ENCODE results near the gene LRRC3C. TPM values are rescaled to one million over a fixed set of nuclear protein-coding genes. Genes with fewer than 3 reads are reported as not detected.

LRRC3C gene
- total RNA-seq, 1 experiment from 2014 or later = not detected

GRCh38 chr17:39927929-39928857 lies 661 bp downstream of the LRRC3C start:
- intact Hi-C loops (cut with micrococcal nuclease; ENCODE audit: unreplicated experiment) = loop anchor here (1.0 to 10.0 kb wide), 4 partner anchors 222 to 489 kb away; partner anchors contain the start of genes CDC6, PGAP3 and TOP2A
- TF ChIP-seq CTCF (IDR thresholded peaks at IDR 0.05; ENCODE audit: unreplicated experiment) = no peak
- CTCF ChIA-PET = interaction anchor here (0.5 to 109.6 kb wide), 65 partner anchors 8 to 1751 kb away, joined by 3 to 8195 read pairs (median 8); partner anchors contain the start of genes CSF3, ERBB2, GRB7 and GSDMA
- peaks cover 65% of the 10 kb centered on the region for H3K36me3 Mint-ChIP-seq (ENCODE audit: insufficient read depth, unreplicated experiment)
- peaks cover 60% of the 10 kb centered on the region for H3K4me1 Mint-ChIP-seq (ENCODE audit: low read depth, unreplicated experiment)
- peak overlapping the region; percentile 66 for H3K27ac Mint-ChIP-seq (ENCODE audit: unreplicated experiment)
- no peak for DNase-seq
- TSS peak; percentile 84 for BruUV-seq (replicated peaks)
- peak overlapping the region; percentile 74 for H3K4me3 Mint-ChIP-seq (ENCODE audit: low read depth, unreplicated experiment)
- no peaks in the 10 kb centered on the region for H3K9me3 Mint-ChIP-seq (ENCODE audit: low read depth, unreplicated experiment)
- H3K27me3 Mint-ChIP-seq (ENCODE audit: unreplicated experiment) = peaks cover 1% of the 10 kb centered on the region

GRCh38 chr17:39928858-39929645 lies 1.5 kb downstream of the LRRC3C start:
- H3K27me3 Mint-ChIP-seq (ENCODE audit: unreplicated experiment) = peaks cover 10% of the 10 kb centered on the region
- peaks cover 57% of the 10 kb centered on the region for H3K36me3 Mint-ChIP-seq (ENCODE audit: insufficient read depth, unreplicated experiment)
- peaks cover 57% of the 10 kb centered on the region for H3K4me1 Mint-ChIP-seq (ENCODE audit: low read depth, unreplicated experiment)
- CTCF ChIA-PET = interaction anchor here (0.7 to 109.6 kb wide), 53 partner anchors 7 to 877 kb away, joined by 3 to 8195 read pairs (median 9); partner anchors contain the start of genes CSF3, ERBB2, GRB7 and GSDMA
- DNase-seq = no peak
- H3K27ac Mint-ChIP-seq (ENCODE audit: unreplicated experiment) = peak overlapping the region; percentile 66
- TF ChIP-seq CTCF (IDR thresholded peaks at IDR 0.05; ENCODE audit: unreplicated experiment) = no peak
- intact Hi-C loops (cut with micrococcal nuclease; ENCODE audit: unreplicated experiment) = loop anchor here (1.0 to 10.0 kb wide), 13 partner anchors 20 to 488 kb away; partner anchors contain the start of genes CDC6, PSMD3, STARD3 and TOP2A
- no TSS peak for BruUV-seq (replicated peaks)
- H3K4me3 Mint-ChIP-seq (ENCODE audit: low read depth, unreplicated experiment) = peak overlapping the region; percentile 74
- H3K9me3 Mint-ChIP-seq (ENCODE audit: low read depth, unreplicated experiment) = no peaks in the 10 kb centered on the region

- H3K4me3 Mint-ChIP-seq (ENCODE audit: low read depth, unreplicated experiment) = peak overlapping the region; percentile 74
- H3K36me3 Mint-ChIP-seq (ENCODE audit: insufficient read depth, unreplicated experiment) = peaks cover 49% of the 10 kb centered on the region
- H3K27ac Mint-ChIP-seq (ENCODE audit: unreplicated experiment) = peak overlapping the region; percentile 66
- BruUV-seq (replicated peaks) = no TSS peak
- H3K4me1 Mint-ChIP-seq (ENCODE audit: low read depth, unreplicated experiment) = peaks cover 50% of the 10 kb centered on the region
- peaks cover 17% of the 10 kb centered on the region for H3K27me3 Mint-ChIP-seq (ENCODE audit: unreplicated experiment)
- peak; percentile 94 for DNase-seq
- TF ChIP-seq CTCF (IDR thresholded peaks at IDR 0.05; ENCODE audit: unreplicated experiment) = no peak
- intact Hi-C loops (cut with micrococcal nuclease; ENCODE audit: unreplicated experiment) = loop anchor here (1.0 to 10.0 kb wide), 13 partner anchors 19 to 487 kb away; partner anchors contain the start of genes CDC6, PSMD3, STARD3 and TOP2A
- CTCF ChIA-PET = interaction anchor here (0.6 to 109.6 kb wide), 52 partner anchors 3 to 765 kb away, joined by 3 to 8195 read pairs (median 10); partner anchors contain the start of genes CSF3, ERBB2, GRB7 and GSDMA
- H3K9me3 Mint-ChIP-seq (ENCODE audit: low read depth, unreplicated experiment) = no peaks in the 10 kb centered on the region
Measured at GRCh38 chr17:39929646-39930407, 2.3 kb downstream of the LRRC3C start.
